Activated CD4-positive, alpha-beta T cell treated with anti-CD3 and anti-CD28 coated beads for 1 hour (primary cell): ENCODE results near the gene CSF3.

Experiments
- DNase-seq: peaks from one replicate; pipeline ENCODE4 v3.0.0-alpha.2; 2020

CSF3 gene, protein sequence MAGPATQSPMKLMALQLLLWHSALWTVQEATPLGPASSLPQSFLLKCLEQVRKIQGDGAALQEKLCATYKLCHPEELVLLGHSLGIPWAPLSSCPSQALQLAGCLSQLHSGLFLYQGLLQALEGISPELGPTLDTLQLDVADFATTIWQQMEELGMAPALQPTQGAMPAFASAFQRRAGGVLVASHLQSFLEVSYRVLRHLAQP

DNA sequence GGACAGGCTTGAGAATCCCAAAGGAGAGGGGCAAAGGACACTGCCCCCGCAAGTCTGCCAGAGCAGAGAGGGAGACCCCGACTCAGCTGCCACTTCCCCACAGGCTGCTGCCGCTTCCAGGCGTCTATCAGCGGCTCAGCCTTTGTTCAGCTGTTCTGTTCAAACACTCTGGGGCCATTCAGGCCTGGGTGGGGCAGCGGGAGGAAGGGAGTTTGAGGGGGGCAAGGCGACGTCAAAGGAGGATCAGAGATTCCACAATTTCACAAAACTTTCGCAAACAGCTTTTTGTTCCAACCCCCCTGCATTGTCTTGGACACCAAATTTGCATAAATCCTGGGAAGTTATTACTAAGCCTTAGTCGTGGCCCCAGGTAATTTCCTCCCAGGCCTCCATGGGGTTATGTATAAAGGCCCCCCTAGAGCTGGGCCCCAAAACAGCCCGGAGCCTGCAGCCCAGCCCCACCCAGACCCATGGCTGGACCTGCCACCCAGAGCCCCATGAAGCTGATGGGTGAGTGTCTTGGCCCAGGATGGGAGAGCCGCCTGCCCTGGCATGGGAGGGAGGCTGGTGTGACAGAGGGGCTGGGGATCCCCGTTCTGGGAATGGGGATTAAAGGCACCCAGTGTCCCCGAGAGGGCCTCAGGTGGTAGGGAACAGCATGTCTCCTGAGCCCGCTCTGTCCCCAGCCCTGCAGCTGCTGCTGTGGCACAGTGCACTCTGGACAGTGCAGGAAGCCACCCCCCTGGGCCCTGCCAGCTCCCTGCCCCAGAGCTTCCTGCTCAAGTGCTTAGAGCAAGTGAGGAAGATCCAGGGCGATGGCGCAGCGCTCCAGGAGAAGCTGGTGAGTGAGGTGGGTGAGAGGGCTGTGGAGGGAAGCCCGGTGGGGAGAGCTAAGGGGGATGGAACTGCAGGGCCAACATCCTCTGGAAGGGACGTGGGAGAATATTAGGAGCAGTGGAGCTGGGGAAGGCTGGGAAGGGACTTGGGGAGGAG is at the start of gene CSF3:
Gene CSF3 (plus strand): TSS at position 436 of the 993 bp plus-strand sequence. CDS start 35 bp downstream, at position 471.
- DNase-seq, result no peak

DNA sequence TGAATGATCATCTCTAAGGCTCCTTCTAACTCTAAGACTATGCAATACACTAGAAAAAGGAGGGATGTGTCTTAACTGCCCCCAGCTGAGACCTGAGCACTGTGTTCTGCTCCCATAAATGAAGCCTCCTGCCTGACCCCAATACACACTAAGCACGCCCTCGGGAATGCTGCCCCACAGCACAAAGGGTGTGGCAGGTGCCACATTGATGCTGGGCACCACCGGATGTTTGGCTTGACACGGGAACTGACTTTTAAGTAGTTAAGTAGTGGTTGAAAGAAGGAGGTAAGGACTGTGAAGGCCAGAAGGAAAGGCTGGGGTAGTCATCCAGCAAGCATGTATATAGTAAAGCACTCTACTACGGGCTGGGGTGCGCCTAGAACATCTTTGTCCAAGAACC is 48.5 kb upstream of the CSF3 start:
- no peak for DNase-seq

DNA sequence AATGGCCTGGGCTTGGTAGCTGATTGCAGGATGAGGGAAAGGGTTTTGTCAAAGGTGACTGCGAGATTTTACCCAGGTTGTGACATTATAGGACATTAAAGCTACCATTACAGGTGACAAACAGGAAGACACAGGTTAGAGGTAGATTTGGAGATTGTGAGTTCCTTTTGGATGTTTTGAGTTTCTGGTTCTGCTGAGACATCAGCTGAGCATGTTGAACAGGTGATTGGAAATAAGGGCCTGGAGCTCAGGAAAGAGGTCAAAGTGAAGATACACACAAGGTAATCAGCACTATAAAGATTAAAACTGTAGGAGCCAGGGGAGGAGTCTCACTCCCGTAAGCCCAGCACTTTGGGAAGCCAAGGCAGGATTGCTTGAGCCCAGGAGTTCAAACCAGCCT is 46.5 kb upstream of the CSF3 start:
- DNase-seq, result no peak

DNA sequence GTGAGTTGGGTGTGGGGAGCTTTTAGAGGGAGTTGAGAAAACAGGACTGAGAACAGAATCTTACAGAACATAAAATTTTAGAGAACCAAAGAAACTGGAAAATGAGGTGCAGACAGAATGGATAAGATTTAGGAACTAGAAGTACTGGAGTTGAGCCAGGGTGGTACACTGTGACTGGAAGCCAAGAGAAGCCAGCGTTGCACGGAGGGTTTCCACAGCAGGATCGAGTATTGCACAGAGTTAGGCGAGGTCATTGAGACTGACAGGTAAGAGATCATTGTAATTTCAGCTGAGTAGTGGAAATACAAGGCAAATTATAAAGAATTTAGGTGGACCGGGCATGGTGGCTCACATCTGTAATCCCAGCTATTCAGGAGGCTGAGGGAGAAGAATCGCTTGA is 45.9 kb upstream of the CSF3 start:
- no peak for DNase-seq

GRCh38 chr17:39970157-39970692 is 45.0 kb upstream of the CSF3 start:
- DNase-seq, result no peak

DNA sequence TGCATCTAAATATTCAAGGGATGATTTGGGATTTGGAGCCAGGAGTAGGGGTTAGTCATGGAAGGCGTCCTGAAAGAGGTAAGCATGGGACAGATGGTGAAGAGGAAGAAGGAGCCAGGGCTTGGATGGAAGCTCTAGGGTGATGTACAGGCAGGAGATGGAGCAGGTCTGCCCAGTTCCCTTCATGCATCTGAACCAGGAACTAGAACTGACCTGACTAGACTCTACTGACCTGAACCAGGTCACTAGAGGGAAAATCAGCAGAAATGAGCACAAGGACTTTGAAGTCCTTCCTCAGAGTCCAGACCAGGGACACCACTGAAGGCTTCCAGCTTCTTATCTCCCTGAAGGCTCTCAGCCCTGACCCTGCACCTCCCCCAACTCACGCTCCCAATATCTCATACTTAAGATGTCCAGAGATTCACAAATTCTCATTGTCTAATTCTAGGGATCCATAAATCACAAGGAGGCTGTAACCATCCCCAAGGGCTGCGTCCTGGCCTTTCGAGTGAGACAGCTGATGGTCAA is 44.1 kb upstream of the CSF3 start:
- no peak for DNase-seq

GRCh38 chr17:39972271-39972670 is 43.0 kb upstream of the CSF3 start:
- DNase-seq, result no peak

DNA sequence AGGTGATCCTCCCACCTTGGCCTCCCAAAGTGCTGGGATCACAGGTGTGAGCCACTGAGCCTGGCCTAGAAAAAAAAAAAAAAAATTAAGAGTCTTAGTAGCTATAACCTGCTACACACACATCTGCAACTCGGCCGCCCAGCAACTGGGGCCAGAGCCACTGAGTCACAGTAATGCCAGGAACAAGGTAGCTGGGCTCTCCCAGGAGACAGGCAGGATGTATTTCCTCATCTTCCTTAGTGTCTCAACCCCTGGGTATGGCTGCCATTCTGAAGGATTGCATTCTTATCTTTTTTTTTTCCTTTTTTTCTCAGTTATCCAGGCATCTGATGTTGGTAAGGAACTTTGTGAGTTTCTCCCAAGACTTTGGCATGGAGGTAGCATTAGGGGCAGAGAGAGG is 41.7 kb upstream of the CSF3 start:
- DNase-seq, result no peak

GRCh38 chr17:39974433-39974832 is 40.8 kb upstream of the CSF3 start:
- DNase-seq, result no peak

DNA sequence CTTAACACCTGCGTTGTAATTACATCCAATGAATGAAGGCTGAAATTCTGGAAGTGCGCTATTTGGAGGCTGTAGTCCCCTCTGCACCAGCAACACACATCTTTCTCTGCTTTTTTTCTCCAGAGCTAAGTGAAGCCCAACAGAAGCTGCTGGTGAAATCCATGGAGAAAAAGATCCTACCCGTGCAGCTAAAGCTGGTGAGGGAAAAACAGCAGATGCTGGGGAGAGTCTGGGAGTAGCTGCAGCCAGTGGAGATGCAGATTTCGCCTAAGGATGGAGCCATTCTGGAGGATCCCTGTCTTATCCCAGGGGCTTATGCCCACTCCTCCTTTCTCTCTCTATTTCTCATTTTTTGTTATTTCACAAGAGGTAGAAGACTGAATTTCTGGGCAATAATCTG is 39.4 kb upstream of the CSF3 start:
- DNase-seq, result no peak

- DNase-seq, result no peak
Observed at GRCh38 chr17:39979016-39979670, 36.1 kb upstream of the CSF3 start.

DNA sequence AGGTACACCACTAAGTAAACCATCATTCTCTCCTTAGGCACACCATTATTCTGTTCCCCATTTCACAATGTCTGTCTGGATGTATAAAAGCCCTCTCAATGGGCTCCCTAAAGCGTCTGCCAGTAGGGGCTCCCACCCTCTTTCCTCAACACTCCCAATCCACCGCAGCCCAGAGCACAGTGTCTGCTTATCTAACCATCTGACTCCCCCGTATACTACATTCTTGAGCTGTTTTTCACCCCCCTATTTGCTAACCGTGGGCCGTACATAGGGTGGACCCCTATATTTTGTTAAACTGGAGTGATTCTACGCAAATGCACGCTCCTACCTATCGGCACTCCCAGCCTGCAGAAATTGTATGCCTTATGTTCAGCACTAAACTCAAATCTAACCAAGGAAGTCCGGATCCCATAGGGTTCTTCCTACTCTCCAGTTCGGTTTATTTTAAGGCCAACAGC is 35.3 kb upstream of the CSF3 start:
- no peak for DNase-seq

DNA sequence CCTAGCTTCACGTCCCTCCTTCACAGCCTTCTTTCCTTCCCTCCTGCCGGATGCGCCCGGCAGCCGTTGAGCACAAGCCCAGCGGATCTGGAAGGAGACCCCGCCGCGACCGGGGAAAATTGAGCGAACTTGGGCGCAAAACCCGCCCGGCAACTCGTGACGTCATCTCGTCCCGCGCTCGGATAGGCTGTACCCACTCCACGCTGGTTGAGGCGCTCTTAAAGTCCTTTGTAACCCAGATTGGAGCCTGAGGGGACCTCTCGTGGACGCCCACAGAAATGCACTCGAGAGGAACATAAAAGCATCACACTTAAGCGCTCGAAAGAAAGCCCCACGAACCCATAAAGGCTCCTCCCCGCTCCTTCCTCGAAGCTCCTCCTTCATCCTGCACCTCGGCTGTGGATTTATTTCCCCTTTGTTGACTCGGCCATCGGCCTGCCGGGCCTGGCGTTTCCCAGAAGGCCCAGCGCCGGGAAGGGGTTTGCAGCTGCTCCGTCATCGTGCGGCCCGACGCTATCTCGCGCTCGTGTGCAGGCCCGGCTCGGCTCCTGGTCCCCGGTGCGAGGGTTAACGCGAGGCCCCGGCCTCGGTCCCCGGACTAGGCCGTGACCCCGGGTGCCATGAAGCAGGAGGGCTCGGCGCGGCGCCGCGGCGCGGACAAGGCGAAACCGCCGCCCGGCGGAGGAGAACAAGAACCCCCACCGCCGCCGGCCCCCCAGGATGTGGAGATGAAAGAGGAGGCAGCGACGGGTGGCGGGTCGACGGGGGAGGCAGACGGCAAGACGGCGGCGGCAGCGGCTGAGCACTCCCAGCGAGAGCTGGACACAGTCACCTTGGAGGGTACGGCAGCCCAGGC is 34.7 kb upstream of the CSF3 start, which contains the start of gene PSMD3:
Gene PSMD3 (plus strand): TSS at position 457 of the 856 bp plus-strand sequence. CDS start 164 bp downstream, at position 621.
- peak; percentile 96 for DNase-seq

DNA sequence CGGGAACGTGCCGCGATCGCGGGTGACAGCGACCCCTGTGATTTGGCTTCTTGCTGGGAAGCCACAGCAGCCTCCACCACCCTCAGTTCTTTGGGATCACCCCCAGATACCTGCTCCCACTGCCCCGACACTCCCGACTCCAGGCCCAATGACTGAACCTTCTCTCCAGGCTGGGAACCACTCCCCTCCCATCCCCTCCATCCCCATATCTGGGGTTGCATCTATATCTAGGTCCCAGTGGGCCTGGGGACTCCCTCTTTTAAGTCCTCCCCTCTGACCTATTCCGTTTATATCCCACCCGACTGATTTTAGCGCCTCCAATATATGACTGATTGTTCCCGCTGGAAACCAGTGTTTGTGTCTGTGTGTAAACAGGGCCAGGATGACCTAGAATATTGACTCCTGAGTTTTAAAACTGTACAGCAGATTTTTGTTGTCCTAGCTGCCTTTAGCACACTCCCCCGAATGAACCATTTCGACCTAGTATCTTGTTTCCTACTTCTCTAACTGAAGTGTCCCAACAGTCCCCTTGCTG is 34.0 kb upstream of the CSF3 start:
- DNase-seq, result no peak

- DNase-seq, result no peak
Observed at GRCh38 chr17:39981766-39982375, 33.4 kb upstream of the CSF3 start.

GRCh38 chr17:39988206-39988810 is 26.9 kb upstream of the CSF3 start:
- DNase-seq, result no peak

DNA sequence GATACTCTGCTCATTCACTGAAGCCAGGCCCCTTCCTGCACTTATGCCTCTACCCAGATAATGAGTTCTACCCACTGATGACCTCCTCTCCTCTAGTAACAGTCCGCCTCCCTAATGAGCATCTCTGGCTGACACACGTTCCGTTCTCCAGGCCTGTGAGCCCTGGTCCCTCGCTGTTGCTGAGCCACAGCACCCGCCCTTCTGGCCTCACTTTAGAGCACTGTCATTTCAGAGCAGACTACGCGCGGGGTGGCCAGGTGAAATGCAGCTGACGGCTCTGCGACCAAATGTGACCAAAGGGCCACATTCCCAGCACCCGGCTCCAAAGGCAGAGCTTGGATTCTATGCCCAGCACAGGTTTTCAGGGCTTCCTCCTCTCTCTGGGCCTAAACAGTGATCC is 20.8 kb upstream of the CSF3 start:
- DNase-seq, result no peak

DNA sequence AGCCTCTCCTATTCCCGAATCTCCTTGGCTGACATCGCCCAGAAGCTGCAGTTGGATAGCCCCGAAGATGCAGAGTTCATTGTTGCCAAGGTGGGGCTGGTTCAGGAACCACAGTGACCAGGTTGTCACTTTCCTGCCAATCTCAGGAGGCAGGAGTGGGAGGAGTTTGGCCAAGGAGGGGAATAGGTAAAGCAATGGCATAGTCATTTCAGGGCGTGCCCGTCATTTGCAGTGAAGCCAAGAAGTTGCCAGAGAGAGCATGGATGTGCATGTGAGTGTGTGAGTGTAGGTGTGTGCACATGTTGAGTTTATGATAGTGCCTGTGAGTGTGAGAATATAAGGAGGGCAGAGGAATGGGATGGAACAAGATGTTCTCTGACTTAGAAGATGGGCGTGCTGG is 19.8 kb upstream of the CSF3 start:
- DNase-seq, result no peak

DNA sequence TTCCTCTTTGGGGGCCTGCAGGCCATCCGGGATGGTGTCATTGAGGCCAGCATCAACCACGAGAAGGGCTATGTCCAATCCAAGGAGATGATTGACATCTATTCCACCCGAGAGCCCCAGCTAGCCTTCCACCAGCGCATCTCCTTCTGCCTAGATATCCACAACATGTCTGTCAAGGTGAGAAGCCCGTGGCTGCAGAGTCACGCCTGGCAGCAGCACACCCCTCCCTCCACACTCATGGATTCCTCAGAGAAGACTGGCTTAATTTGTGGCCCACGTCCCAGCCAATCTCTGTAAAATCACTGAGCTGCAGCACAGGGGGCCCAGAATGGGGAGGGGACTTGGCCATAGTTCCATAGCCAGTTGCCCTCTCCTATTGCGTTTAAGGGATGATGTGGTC is 19.1 kb upstream of the CSF3 start:
- no peak for DNase-seq

DNA sequence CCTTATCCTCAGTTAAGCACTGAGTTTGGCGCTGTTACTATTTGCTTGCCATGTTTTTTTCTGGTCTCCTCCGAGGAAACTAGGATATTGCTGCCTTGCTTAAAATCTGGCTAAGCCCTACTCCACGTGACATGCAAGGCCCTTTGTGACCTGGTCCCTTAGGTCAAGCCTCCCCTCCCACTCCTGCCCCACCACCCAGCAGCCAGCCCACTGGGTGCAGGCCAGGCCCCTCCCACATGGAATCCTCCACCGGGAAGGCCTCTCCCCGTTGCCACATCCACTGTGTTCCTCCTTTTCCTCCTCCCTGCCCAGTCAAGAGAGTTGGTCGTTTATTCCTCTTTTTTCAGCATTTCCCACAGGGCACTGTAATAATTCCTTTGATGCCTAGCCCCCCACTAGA is 18.4 kb upstream of the CSF3 start:
- no peak for DNase-seq

DNA sequence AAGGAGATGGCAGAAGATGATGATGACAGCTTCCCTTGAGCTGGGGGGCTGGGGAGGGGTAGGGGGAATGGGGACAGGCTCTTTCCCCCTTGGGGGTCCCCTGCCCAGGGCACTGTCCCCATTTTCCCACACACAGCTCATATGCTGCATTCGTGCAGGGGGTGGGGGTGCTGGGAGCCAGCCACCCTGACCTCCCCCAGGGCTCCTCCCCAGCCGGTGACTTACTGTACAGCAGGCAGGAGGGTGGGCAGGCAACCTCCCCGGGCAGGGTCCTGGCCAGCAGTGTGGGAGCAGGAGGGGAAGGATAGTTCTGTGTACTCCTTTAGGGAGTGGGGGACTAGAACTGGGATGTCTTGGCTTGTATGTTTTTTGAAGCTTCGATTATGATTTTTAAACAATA is 17.7 kb upstream of the CSF3 start:
- no peak for DNase-seq
